PC-3 (cell line): ENCODE results near the gene FAM163A. TPM values are rescaled to one million over a fixed set of nuclear protein-coding genes. Genes with fewer than 3 reads are reported as not detected.

ENCODE experiments used
- ATAC-seq: fragments of 200-7000 bp; cut with Tn5 transposase; 2 replicates; pipeline ENCODE4 v1.9.1; 2020; ENCODE audit warnings: mild to moderate bottlenecking, moderate library complexity
- BruUV-seq: library from RNA; stranded (reverse); fragments of 400-500 nt; replicated peaks from 2 replicates; lab custom pipeline; 2021; lab: Mats Ljungman, UMichigan
- CTCF ChIA-PET: fragments of 300-600 bp; sonication (Branson Sonifier 250); formaldehyde crosslinking; loops from one replicate; lab custom pipeline; 2022; ENCODE audit warnings: antibody characterized with exemption; lab: Charles Lee
- POLR2A ChIA-PET: fragments of 300-600 bp; sonication (Branson Sonifier 250); formaldehyde crosslinking; loops from one replicate; lab custom pipeline; 2022; ENCODE audit warnings: antibody characterized with exemption; ENCODE audit not compliant: unreplicated experiment; lab: Charles Lee
- DNase-seq: peaks from one replicate; pipeline ENCODE4 v3.0.0-alpha.2; 2015
- H2AFZ ChIP-seq: fragments of 300-600 bp; sonication (generic); 2 replicates; pipeline ENCODE4 v1.6.0; 2016; ENCODE audit warnings: antibody characterized with exemption, low read length
- H3F3A ChIP-seq: fragments of 300-600 bp; sonication (generic); one replicate; pipeline ENCODE4 v1.6.0; 2017; ENCODE audit warnings: antibody characterized with exemption, low read length, control low read depth, mild to moderate bottlenecking; ENCODE audit not compliant: unreplicated experiment
- H3K27ac ChIP-seq: fragments of 300-600 bp; sonication (generic); 2 replicates; pipeline ENCODE4 v1.5.1; 2016; ENCODE audit warnings: mild to moderate bottlenecking, low read length
- H3K27me3 ChIP-seq: fragments of 300-600 bp; sonication (generic); 2 replicates; pipeline ENCODE4 v1.6.1; 2016; ENCODE audit warnings: low read length, mixed read lengths
- H3K36me3 ChIP-seq: fragments of 300-600 bp; sonication (generic); 2 replicates; pipeline ENCODE4 v1.6.1; 2016; ENCODE audit warnings: low read depth, mixed run types, low read length, mixed read lengths
- H3K4me1 ChIP-seq: fragments of 300-600 bp; sonication (generic); 2 replicates; pipeline ENCODE4 v1.5.1; 2016; ENCODE audit warnings: low read length; ENCODE audit not compliant: insufficient read depth
- H3K4me2 ChIP-seq: fragments of 300-600 bp; sonication (generic); 2 replicates; pipeline ENCODE4 v1.6.0; 2016; ENCODE audit warnings: low read length
- H3K4me3 ChIP-seq: fragments of 300-600 bp; sonication (generic); 2 replicates; pipeline ENCODE4 v1.5.1; 2016; ENCODE audit warnings: mild to moderate bottlenecking, low read length, mixed read lengths
- H3K79me2 ChIP-seq: fragments of 300-600 bp; sonication (generic); 2 replicates; pipeline ENCODE4 v1.6.1; 2017; ENCODE audit warnings: low read length, mixed read lengths
- H3K9ac ChIP-seq: fragments of 300-600 bp; sonication (generic); 2 replicates; pipeline ENCODE4 v1.6.0; 2016; ENCODE audit warnings: mild to moderate bottlenecking, low read length
- H3K9me2 ChIP-seq: fragments of 300-600 bp; sonication (generic); replicated peaks from 2 replicates; pipeline ENCODE4 v1.6.1; 2016; ENCODE audit warnings: mixed run types, low read length, mixed read lengths
- H3K9me3 ChIP-seq: fragments of 300-600 bp; sonication (generic); 2 replicates; pipeline ENCODE4 v1.6.1; 2016; ENCODE audit warnings: low read length, mixed read lengths
- H4K20me1 ChIP-seq: fragments of 300-600 bp; sonication (generic); 2 replicates; pipeline ENCODE4 v1.6.1; 2016; ENCODE audit warnings: low read length, mixed read lengths
- EZH2 ChIP-seq: fragments of 300-600 bp; sonication (generic); IDR thresholded peaks from one replicate; pipeline ENCODE4 v1.6.1; 2017; ENCODE audit warnings: antibody characterized with exemption, mild to moderate bottlenecking, low read length; ENCODE audit not compliant: unreplicated experiment
- EZH2phosphoT487 ChIP-seq: fragments of 300-600 bp; sonication (generic); IDR thresholded peaks from 2 replicates; pipeline ENCODE4 v1.6.1; 2018; ENCODE audit warnings: mild to moderate bottlenecking, antibody characterized with exemption, low read length, borderline replicate concordance
- intact Hi-C: fragments of 100-400 bp; cut with micrococcal nuclease; formaldehyde crosslinking; loops from 2 replicates; pipeline ENCODE4 v1.9.0; 2023
- total RNA-seq: library from RNA; depleted of rRNA; stranded (reverse); fragments of >200 nt; gene quantifications from 2 replicates; pipeline ENCODE4 v1.2.3, GENCODE V29; 2014
- TF ChIP-seq, protein P1 (sequence below): fragments of 300-600 bp; sonication (generic); conservative IDR thresholded peaks from 2 replicates; pipeline ENCODE4 v1.5.1; 2017; ENCODE audit warnings: antibody characterized with exemption, low read depth, mild to moderate bottlenecking, low read length

FAM163A gene
- total RNA-seq, 1 experiment from 2014 or later, result not detected

DNA sequence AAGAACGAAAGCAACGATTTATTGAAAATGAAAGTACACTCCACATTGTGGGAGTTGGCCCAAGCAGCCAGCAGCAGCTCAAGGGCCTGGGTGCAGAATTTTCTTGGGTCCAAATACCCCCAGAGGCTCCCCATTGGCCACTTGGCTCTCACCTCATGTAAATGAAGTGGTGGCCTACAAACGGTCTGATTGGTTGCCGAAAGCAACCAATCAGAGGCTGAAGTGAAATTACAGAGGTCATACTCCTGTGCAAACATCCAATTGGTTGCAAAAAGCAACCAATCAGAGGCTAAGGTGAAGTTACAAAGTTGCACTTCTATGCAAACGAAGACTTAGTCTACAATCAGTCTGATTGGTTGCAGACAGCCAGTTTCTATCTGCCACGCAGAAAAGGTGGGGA lies 31.9 kb downstream of the FAM163A start:
- no peaks in the 10 kb centered on the region for H3K27me3 ChIP-seq
- H3K36me3 ChIP-seq, result no peaks in the 10 kb centered on the region
- no peak overlapping the region for H3K9ac ChIP-seq
- CTCF ChIA-PET, result no interaction called here
- no peak overlapping the region for H2AFZ ChIP-seq
- POLR2A ChIA-PET, result no interaction called here
- intact Hi-C loops, result no loop called here
- H3K79me2 ChIP-seq, result no peaks in the 10 kb centered on the region
- no peak overlapping the region for H3K4me2 ChIP-seq
- H3F3A ChIP-seq, result no peaks in the 10 kb centered on the region
- DNase-seq (no peak), ATAC-seq (no peak)
- no peak overlapping the region for H3K4me3 ChIP-seq
- H3K27ac ChIP-seq, result no peak overlapping the region
- no TSS peak for BruUV-seq
- no peaks in the 10 kb centered on the region for H3K9me3 ChIP-seq
- 0 out of 2 replicates have a peak, but pooled peaks cover 3% of the 10 kb centered on the region for H3K4me1 ChIP-seq
- H3K9me2 ChIP-seq, result no peaks in the 10 kb centered on the region
- H4K20me1 ChIP-seq, result no peaks in the 10 kb centered on the region
- TF ChIP-seq, protein P1, sequence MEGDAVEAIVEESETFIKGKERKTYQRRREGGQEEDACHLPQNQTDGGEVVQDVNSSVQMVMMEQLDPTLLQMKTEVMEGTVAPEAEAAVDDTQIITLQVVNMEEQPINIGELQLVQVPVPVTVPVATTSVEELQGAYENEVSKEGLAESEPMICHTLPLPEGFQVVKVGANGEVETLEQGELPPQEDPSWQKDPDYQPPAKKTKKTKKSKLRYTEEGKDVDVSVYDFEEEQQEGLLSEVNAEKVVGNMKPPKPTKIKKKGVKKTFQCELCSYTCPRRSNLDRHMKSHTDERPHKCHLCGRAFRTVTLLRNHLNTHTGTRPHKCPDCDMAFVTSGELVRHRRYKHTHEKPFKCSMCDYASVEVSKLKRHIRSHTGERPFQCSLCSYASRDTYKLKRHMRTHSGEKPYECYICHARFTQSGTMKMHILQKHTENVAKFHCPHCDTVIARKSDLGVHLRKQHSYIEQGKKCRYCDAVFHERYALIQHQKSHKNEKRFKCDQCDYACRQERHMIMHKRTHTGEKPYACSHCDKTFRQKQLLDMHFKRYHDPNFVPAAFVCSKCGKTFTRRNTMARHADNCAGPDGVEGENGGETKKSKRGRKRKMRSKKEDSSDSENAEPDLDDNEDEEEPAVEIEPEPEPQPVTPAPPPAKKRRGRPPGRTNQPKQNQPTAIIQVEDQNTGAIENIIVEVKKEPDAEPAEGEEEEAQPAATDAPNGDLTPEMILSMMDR, result no peak
- TF ChIP-seq EZH2phosphoT487 (no peak), EZH2 (no peak)

DNA sequence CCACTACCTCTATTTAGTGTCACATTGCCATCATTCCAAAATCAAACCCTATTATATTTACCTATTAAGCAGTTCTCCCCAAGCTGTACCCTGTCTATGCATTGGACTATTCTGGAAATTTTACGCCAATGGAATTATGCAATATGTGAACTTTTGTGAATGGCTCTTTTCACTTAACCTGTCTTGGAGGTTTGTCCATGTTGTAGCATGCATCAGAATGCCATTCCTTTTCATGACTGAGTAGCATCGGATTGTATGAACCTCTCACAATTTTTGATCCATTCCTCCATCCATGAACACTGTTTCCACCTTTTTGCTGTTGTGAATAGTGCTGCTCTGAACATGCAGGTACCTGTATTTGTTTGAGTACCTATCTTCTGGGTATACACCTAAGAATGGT lies 33.7 kb downstream of the FAM163A start:
- H3K27me3 ChIP-seq, result no peaks in the 10 kb centered on the region
- H3K4me3 ChIP-seq, result no peak overlapping the region
- no peaks in the 10 kb centered on the region for H3K9me2 ChIP-seq
- no peak overlapping the region for H3K4me2 ChIP-seq
- H3F3A ChIP-seq, result no peaks in the 10 kb centered on the region
- DNase-seq (no peak), ATAC-seq (no peak)
- BruUV-seq, result no TSS peak
- POLR2A ChIA-PET, result no interaction called here
- 0 out of 2 replicates have a peak, but pooled peaks cover 6% of the 10 kb centered on the region for H3K4me1 ChIP-seq
- no peak overlapping the region for H3K27ac ChIP-seq
- no peaks in the 10 kb centered on the region for H3K79me2 ChIP-seq
- H3K36me3 ChIP-seq, result no peaks in the 10 kb centered on the region
- no peaks in the 10 kb centered on the region for H3K9me3 ChIP-seq
- H4K20me1 ChIP-seq, result no peaks in the 10 kb centered on the region
- CTCF ChIA-PET, result no interaction called here
- intact Hi-C loops, result no loop called here
- no peak overlapping the region for H2AFZ ChIP-seq
- no peak overlapping the region for H3K9ac ChIP-seq
- TF ChIP-seq, protein P1, result no peak
- TF ChIP-seq EZH2 (no peak), EZH2phosphoT487 (no peak)

DNA sequence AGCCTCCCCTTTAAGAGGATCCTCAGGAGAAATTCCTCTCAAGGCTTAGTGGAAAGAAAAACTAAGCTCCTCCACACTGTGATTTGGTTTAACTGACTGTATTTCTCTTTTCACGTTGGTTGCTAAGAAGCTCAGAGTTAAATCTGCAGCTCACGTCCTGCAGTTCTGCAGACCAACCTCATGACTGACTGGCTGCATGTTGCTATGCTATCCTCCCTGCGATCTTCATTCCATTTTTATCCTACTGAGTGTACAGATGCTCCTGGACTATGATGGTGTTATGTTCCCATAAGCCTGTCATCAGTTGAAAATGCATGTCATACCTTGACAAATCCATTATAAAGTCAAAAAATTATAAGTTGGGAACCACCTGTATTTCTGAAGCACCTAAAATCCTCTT lies 34.6 kb downstream of the FAM163A start:
- TF ChIP-seq, protein P1, result no peak
- no peak for TF ChIP-seq EZH2phosphoT487
- no peak for TF ChIP-seq EZH2
- DNase-seq (no peak), ATAC-seq (no peak)
- ChIA-PET POLR2A (no interaction called here), CTCF (no interaction called here)
- intact Hi-C loops, result no loop called here
- H3K9ac ChIP-seq, result no peak overlapping the region
- H3K9me2 ChIP-seq, result no peaks in the 10 kb centered on the region
- BruUV-seq, result no TSS peak
- no peaks in the 10 kb centered on the region for H3K9me3 ChIP-seq
- no peak overlapping the region for H3K4me2 ChIP-seq
- no peaks in the 10 kb centered on the region for H4K20me1 ChIP-seq
- H3K36me3 ChIP-seq, result no peaks in the 10 kb centered on the region
- no peaks in the 10 kb centered on the region for H3K79me2 ChIP-seq
- no peaks in the 10 kb centered on the region for H3F3A ChIP-seq
- H3K27ac ChIP-seq, result no peak overlapping the region
- no peak overlapping the region for H2AFZ ChIP-seq
- no peaks in the 10 kb centered on the region for H3K27me3 ChIP-seq
- no peak overlapping the region for H3K4me3 ChIP-seq
- H3K4me1 ChIP-seq, result 0 out of 2 replicates have a peak, but pooled peaks cover 6% of the 10 kb centered on the region
